Right atrium auricular region (tissue), 2 donors: ENCODE data around the gene NVL. TPM values are rescaled to one million over a fixed set of nuclear protein-coding genes. Genes with fewer than 3 reads are reported as not detected.
A peak's percentile ranks its signal among the peaks of the same experiment; 100 is the strongest.

Experiments used
- DNase-seq: peaks from one replicate; pipeline ENCODE4 v3.0.0-alpha.2; 2019; ENCODE audit warnings: low spot score
- H3K27ac ChIP-seq, 2 donors: fragments of 200-600 bp; sonication (generic); 1 replicate in 1 of 2; 2 replicates in 1 of 2; pipeline ENCODE4 v1.5.1; 2016 to 2019
- H3K27me3 ChIP-seq, 2 donors: fragments of 200-600 bp; sonication (generic); one replicate each; pipeline versions ENCODE4 v1.5.1 to v1.6.0; 2017 to 2019
- H3K36me3 ChIP-seq: fragments of 200-600 bp; sonication (generic); one replicate; pipeline ENCODE4 v1.5.1; 2016
- H3K4me1 ChIP-seq, 2 donors: fragments of 200-600 bp; sonication (generic); one replicate each; pipeline versions ENCODE4 v1.5.1 to v1.6.0; 2017 to 2019
- H3K4me3 ChIP-seq, 2 donors: fragments of 200-600 bp; sonication (generic); 1 replicate in 1 of 2; 2 replicates in 1 of 2; pipeline ENCODE4 v1.5.1; 2017 to 2019; ENCODE audit warnings: mild to moderate bottlenecking in 1 of 2, moderate library complexity in 1 of 2
- H3K9me3 ChIP-seq, 2 donors: fragments of 200-600 bp; sonication (generic); one replicate each; pipeline ENCODE4 v1.5.1; 2019
- total RNA-seq, 2 donors: library from RNA; depleted of rRNA; stranded (reverse); fragments of >200 nt; gene quantifications; one replicate each; pipeline ENCODE4 v1.1.0, GENCODE V29; 2016
- TF ChIP-seq, protein P1 (sequence below), 2 donors: fragments of 200-600 bp; sonication (generic); IDR thresholded peaks; one replicate each; pipeline ENCODE4 v1.5.1; 2019; ENCODE audit warnings: antibody characterized with exemption in 2 of 2

Gene NVL
- total RNA-seq, 2 donors from 2014 or later = 7.5 to 8.3 TPM

- peaks cover 0 to 4% of the 10 kb centered on the region in 2 donors for H3K4me1 ChIP-seq
- no peaks in the 10 kb centered on the region for H3K36me3 ChIP-seq
- peaks cover 0 to 12% of the 10 kb centered on the region in 2 donors for H3K9me3 ChIP-seq
- DNase-seq = no peak
- H3K4me3 ChIP-seq = no peak overlapping the region
- H3K27ac ChIP-seq = no peak overlapping the region
- TF ChIP-seq, protein P1, sequence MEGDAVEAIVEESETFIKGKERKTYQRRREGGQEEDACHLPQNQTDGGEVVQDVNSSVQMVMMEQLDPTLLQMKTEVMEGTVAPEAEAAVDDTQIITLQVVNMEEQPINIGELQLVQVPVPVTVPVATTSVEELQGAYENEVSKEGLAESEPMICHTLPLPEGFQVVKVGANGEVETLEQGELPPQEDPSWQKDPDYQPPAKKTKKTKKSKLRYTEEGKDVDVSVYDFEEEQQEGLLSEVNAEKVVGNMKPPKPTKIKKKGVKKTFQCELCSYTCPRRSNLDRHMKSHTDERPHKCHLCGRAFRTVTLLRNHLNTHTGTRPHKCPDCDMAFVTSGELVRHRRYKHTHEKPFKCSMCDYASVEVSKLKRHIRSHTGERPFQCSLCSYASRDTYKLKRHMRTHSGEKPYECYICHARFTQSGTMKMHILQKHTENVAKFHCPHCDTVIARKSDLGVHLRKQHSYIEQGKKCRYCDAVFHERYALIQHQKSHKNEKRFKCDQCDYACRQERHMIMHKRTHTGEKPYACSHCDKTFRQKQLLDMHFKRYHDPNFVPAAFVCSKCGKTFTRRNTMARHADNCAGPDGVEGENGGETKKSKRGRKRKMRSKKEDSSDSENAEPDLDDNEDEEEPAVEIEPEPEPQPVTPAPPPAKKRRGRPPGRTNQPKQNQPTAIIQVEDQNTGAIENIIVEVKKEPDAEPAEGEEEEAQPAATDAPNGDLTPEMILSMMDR (IDR thresholded peaks at IDR 0.05) = no peak
- H3K27me3 ChIP-seq = no peaks in the 10 kb centered on the region
Measured at GRCh38 chr1:224339442-224340033, 9.6 kb upstream of the NVL start.

GRCh38 chr1:224338150-224338838 lies 8.3 kb upstream of the NVL start:
- DNase-seq = no peak
- TF ChIP-seq, protein P1 (IDR thresholded peaks at IDR 0.05) = no peak
- no peaks in the 10 kb centered on the region for H3K9me3 ChIP-seq
- no peaks in the 10 kb centered on the region for H3K36me3 ChIP-seq
- H3K4me1 ChIP-seq = peaks cover 0 to 4% of the 10 kb centered on the region in 2 donors
- no peak overlapping the region for H3K27ac ChIP-seq
- H3K4me3 ChIP-seq = no peak overlapping the region
- no peaks in the 10 kb centered on the region for H3K27me3 ChIP-seq

- H3K4me3 ChIP-seq = no peak overlapping the region
- TF ChIP-seq, protein P1 (IDR thresholded peaks at IDR 0.05) = no peak
- peaks cover 0 to 12% of the 10 kb centered on the region in 2 donors for H3K4me1 ChIP-seq
- H3K27me3 ChIP-seq = no peaks in the 10 kb centered on the region
- H3K27ac ChIP-seq = no peak overlapping the region
- H3K36me3 ChIP-seq = no peaks in the 10 kb centered on the region
- no peaks in the 10 kb centered on the region for H3K9me3 ChIP-seq
- DNase-seq = no peak
Measured at GRCh38 chr1:224333939-224334786, 4.2 kb upstream of the NVL start.

GRCh38 chr1:224333309-224333926 lies 3.4 kb upstream of the NVL start:
- H3K4me3 ChIP-seq = no peak overlapping the region
- H3K9me3 ChIP-seq = no peaks in the 10 kb centered on the region
- H3K27me3 ChIP-seq = no peaks in the 10 kb centered on the region
- TF ChIP-seq, protein P1 (IDR thresholded peaks at IDR 0.05) = peak; percentile 22 to 71
- no peak overlapping the region for H3K27ac ChIP-seq
- no peak for DNase-seq
- H3K4me1 ChIP-seq = peaks cover 0 to 20% of the 10 kb centered on the region in 2 donors
- H3K36me3 ChIP-seq = no peaks in the 10 kb centered on the region

DNA sequence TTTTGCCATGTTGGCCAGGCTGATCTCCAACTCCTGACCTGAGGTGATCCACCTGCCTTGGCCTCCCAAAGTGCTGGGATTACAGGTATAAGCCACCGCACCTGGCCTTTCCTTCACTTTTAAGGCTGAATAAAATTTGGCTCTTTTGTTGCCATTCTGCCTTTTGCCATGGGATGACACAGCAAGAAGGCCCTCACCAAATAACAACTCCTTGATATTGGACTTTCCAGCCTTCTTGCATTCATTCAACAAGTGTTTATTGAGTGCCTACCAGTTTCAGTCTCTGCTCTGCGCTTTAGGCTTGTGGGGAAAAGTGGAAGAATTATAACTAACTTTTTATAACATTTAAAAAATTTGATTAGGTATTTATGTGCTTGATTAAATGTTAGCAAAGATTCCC lies 1.9 kb upstream of the NVL start:
- no peaks in the 10 kb centered on the region for H3K27me3 ChIP-seq
- TF ChIP-seq, protein P1 (IDR thresholded peaks at IDR 0.05) = no peak
- no peaks in the 10 kb centered on the region for H3K36me3 ChIP-seq
- H3K27ac ChIP-seq = no peak overlapping the region
- DNase-seq = no peak
- H3K4me3 ChIP-seq = no peak overlapping the region
- H3K4me1 ChIP-seq = peaks cover 0 to 22% of the 10 kb centered on the region in 2 donors
- H3K9me3 ChIP-seq = no peaks in the 10 kb centered on the region
